Stimulated activated CD4-positive, alpha-beta T cell treated with anti-CD3 and anti-CD28 coated beads, Interleukin-12 subunit alpha, Interleukin-12 subunit beta, amount 100 ng/mL, for 48 hours (primary cell): ENCODE data around the gene TBCD.

ENCODE experiments used
- DNase-seq, 3 donors: peaks; one replicate each; pipeline ENCODE4 v3.0.0-alpha.2; 2020; ENCODE audit warnings: low read depth in 2 of 3, low spot score in 1 of 3

The TBCD gene

GRCh38 chr17:82935966-82936767, 184.3 kb downstream of the TBCD start:
- DNase-seq, result no peak

DNA sequence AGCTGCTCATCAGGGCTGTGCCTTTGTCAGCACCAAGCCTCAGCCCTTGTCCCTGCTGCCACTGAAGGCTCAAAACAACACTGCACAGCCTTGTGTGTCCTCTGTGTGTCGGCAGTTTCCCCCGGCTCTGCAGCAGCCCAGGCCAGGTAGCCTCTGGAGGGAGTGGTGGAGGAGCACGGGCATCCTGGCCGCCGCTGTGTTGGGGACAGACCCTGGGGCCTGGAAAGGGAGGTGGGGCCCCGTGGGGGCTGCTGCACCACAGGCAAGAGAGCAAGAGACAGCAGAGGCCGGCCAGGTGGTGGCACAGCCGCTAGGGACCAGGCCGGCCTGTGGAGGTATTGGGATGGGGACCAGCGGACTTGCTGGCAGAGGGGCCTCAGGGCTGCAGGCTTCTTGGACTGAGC, 184.9 kb downstream of the TBCD start:
- DNase-seq, result no peak

- DNase-seq, result no peak
Observed at GRCh38 chr17:82937411-82938371, 185.8 kb downstream of the TBCD start.

DNA sequence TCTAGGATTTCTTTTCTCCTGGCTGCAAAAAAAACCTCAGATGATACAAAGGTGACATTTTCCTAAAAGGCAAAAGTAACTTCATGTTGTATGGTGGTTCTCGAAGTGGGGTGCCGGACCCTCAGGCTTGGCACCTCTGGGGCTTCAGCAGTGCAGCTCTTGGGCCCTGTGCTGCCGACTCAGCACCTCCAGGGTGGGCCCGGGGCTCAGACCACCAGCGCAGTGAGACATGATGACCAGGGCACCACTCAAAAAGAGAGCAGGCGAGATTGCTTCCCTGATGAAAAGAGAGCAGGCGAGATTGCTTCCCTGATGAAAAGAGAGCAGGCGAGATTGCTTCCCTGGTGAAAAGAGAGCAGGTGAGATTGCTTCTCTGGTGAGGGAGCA, 186.6 kb downstream of the TBCD start:
- no peak for DNase-seq

GRCh38 chr17:82938873-82939620, 187.2 kb downstream of the TBCD start:
- DNase-seq, result no peak

DNA sequence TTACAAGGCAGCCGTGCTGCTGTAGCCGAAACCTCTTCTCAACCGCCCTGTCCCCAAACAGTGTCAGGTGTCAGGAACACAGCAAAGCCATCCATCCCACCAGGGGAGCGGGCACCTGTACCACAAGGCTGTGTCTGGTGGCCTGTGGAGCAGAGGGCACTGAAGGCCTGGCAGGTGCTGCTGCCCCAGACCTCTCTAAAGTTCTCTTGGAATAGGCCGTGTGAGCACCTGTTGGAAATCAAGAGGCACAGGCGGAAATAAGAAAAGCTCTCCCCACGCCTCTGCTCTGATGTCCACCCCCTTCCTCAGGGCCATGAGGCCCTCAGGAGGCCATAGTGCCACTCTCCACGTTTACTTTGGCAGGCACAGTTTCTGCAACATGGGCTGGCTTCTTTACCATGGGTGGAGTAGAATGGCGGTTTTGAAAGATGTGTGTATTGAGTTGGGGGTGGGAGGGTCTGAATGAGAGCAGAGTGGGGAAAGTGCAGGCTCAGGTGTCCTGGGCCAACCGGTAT, 187.8 kb downstream of the TBCD start:
- no peak for DNase-seq

- no peak for DNase-seq
Observed at GRCh38 chr17:82940226-82941020, 188.6 kb downstream of the TBCD start.

- DNase-seq, result no peak
Observed at GRCh38 chr17:82941021-82942001, 189.4 kb downstream of the TBCD start.

DNA sequence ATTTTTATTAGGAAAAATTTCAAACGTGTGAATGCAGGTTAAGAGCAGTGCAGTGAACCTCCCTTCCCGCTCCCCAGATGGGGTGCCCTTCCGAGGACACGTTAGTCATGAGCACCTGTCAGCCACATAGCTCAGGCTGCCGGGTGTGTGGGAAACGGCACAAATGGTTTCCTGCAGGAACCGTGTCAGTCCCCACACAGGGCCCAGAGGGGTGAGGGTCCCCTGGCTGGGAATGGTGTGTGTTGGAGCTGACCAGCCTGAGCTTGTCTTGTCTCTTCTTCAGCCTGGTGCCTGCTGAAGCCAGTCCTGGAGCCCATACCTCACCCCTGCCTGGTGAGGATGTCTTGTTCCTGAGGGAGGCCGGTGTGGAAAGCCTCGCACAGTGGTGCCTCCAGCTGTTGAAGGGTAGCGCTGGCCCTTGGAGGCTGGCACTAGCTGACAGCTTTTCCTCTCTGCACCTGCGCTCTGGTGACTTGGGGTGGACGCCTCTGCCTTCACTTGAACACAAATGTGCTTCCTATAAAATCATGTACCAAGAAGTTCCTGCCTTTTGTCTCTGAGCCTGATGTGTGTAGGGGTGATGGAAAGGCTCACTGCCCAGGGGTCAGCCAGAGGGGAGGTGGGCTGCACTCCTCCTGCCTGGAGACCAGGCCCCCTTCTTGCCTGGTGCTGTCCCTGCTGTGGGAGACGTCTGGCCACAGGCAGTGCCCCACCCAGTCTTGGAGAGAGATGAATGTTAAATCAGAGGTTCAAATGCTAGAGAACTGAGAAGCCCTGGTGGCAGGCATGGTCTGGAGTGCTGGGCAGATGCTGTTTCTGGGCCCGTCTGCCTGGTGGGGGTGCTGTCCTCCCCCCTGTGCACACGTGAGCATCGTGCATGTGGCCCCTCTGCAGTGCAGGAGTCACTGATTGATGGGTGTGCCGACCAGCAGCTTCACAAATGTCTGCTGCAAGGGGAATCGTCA, 190.6 kb downstream of the TBCD start:
- no peak for DNase-seq

- DNase-seq, result no peak
Observed at GRCh38 chr17:82943339-82943738, 191.5 kb downstream of the TBCD start.

GRCh38 chr17:82943751-82944150, 191.9 kb downstream of the TBCD start:
- no peak for DNase-seq

GRCh38 chr17:82944990-82945389, 193.1 kb downstream of the TBCD start:
- DNase-seq, result no peak

GRCh38 chr17:82946081-82946480, 194.2 kb downstream of the TBCD start:
- DNase-seq, result no peak

DNA sequence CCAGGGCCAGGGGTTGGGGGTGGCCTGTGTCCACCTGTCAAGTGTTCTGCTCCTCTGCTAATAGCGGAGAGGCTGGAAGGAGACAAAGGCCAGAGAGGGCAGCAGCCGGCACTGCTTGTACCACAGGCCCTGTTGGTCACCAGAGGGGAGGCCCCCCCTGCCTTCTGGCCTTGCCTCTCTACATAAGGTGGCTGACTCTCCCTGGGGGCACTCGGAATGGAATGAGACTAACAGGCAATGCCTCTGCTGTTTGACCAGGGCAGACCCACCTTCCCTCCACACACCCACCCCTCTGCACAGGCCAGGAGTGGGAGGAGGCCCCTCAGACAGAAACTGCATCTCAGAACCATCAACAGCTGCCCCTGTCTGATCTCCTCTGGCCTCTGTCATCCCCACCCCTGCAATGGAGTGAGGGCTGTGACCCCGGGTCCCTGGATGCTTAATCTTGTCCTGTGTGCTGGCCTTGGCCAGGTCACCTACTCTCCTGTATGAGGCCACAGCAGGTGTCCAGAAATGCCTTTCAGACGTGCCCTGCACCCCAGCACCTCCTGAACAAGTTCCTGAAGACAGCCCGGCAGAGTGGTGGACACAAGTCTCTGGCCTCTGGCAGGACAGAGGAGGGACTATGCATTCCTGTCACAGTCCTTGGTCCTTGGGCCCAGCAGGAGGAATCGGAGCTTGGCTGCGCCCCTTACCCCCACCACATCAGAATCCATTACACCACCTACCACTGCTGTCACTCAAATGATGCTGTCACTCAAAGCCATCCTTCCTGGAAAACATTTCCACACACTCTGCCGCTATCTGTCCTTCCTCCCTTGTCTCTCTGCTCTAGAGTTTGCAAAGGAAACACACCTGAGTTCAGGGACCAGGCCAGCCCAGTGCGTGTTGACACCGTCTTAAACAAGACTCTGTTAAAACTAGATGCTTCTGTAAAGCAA, 195.5 kb downstream of the TBCD start:
- DNase-seq, result no peak

DNA sequence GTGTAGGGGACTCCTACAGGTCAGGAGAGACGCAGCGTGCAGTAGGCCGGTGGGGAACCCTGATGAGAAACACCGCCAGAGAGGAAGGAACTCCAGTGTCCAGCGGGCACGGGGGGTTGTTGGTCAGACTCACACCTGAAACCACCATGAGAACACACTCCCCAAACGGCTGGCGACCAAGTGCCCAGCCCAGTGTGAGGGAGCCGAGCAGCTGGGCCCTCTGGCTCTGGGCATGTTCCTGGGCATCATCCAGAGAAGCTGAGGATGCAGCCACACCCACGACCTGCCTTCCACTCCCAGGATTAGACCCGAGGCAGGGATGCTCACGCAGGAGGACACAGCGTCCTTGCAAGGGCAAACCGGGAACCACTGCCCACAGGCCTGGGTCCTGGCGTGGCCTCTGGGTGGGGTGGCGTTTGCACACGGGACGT, 196.2 kb downstream of the TBCD start:
- DNase-seq, result no peak

DNA sequence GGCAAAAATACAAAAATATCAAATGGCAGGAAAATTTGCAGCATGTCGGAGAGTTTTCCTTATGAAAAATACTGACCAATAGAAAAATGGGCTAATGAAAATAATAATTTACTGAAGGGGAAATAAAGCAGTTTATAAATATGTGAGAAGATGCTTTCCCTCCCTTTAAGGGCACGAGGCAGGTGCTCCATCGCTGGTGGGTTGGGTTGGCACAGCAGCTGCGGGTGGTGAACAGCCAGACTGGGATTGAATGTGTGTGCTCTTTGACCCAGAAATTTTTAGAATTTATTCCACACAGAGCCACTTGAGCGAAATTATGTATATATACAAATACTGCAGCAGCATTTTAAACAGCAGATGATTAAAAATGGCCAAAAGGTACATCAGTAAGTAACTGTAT, 197.1 kb downstream of the TBCD start:
- DNase-seq, result no peak

- no peak for DNase-seq
Observed at GRCh38 chr17:82949361-82949760, 197.5 kb downstream of the TBCD start.
